Ovary (tissue), 9 donors: ENCODE results near the gene TMEM182. TPM values are rescaled to one million over a fixed set of nuclear protein-coding genes. Genes with fewer than 3 reads are reported as not detected.

Source experiments
- DNase-seq, 5 donors: peaks; one replicate each; pipeline ENCODE4 v3.0.0-alpha.2; 2019 to 2020
- H3K27ac ChIP-seq, 2 donors: fragments of 200-600 bp; one replicate each; pipeline versions ENCODE4 v1.5.1 to v1.8.0; 2019 to 2022
- H3K27me3 ChIP-seq: fragments of 200-600 bp; one replicate; pipeline ENCODE4 v1.8.0; 2022
- H3K36me3 ChIP-seq: fragments of 200-600 bp; sonication (generic); one replicate; pipeline ENCODE4 v1.5.1; 2019
- H3K4me1 ChIP-seq: one replicate; pipeline ENCODE4 v1.8.1; 2013; ENCODE audit warnings: mild to moderate bottlenecking, moderate library complexity; ENCODE audit not compliant: insufficient read depth
- H3K4me3 ChIP-seq: fragments of 200-600 bp; sonication (generic); one replicate; pipeline ENCODE4 v1.5.1; 2017
- H3K9me3 ChIP-seq, 2 donors: fragments of 200-600 bp in 1 of 2; sonication (generic) in 1 of 2; one replicate each; pipeline versions ENCODE4 v1.5.1 to v1.8.1; 2013 to 2019; ENCODE audit warnings: mild to moderate bottlenecking in 1 of 2, moderate library complexity in 1 of 2
- EP300 ChIP-seq: sonication (generic); formaldehyde crosslinking; IDR thresholded peaks from one replicate; pipeline ENCODE4 v1.6.1; 2017; ENCODE audit warnings: antibody characterized with exemption
- POLR2A ChIP-seq: fragments of 450-650 bp; IDR thresholded peaks from one replicate; pipeline ENCODE4 v1.6.1; 2017; ENCODE audit warnings: antibody characterized with exemption, mild to moderate bottlenecking, moderate library complexity
- WGBS, 3 donors: extraction: QIAGEN DNeasy Blood & Tissue Kit in 1 of 3; methylation state at CpG; one replicate each; pipeline versions ENCODE4 v1.1.5 to v1.1.7; 2013 to 2017; 5-methylcytosine and 5-hydroxymethylcytosine counted together
- intact Hi-C, 4 donors: fragments of 100-400 bp; cut with DNase I; formaldehyde crosslinking; loops; one replicate each; pipeline versions ENCODE4 v1.11.0 to v1.15.1; 2022 to 2023
- polyA plus RNA-seq, 2 donors: library from polyadenylated mRNA; stranded (reverse); fragments of 200-250 nt in 1 of 2; fragments of 350-450 nt in 1 of 2; fragmentation: Illumina TruSeq in 1 of 2; extraction: RNeasy Lipid Tissue Mini Kit (QIAGEN cat#74804) in 1 of 2; gene quantifications; one replicate each; pipeline ENCODE4 v1.2.3, GENCODE V29; 2013 to 2014
- total RNA-seq, 7 donors: library from RNA; depleted of rRNA in 2 of 7; stranded (reverse); fragments of >200 nt in 2 of 7; fragmentation: NEBNext Ultra II Directional in 3 of 7; extraction: Animal tissue kit (Norgen Biotek cat#: 25700) in 3 of 7; gene quantifications; one replicate each; pipeline versions ENCODE4 v1.1.0 to v1.2.4, GENCODE V29; 2016 to 2023
- TF ChIP-seq, protein P1 (sequence below), 3 donors: fragments of 450-650 bp in 2 of 3; fragments of 200-600 bp in 1 of 3; IDR thresholded peaks; one replicate each; pipeline versions ENCODE4 v1.5.1 to v1.8.0; 2016 to 2022; ENCODE audit warnings: antibody characterized with exemption in 3 of 3, mild to moderate bottlenecking in 1 of 3
- donor health status: DM: no; HTN: no; CAD: no; lungs with moderate emphysema.
- donor health status: DM: no; HTN: no; CAD: no.
- donor health status: Bipolar disorder and iron deficiency.
- donor health status: DM: yes; HTN: yes; CAD: no.
- donor health status: DM: no; HTN: no; CAD: no.
- donor health status: DM: yes; HTN: yes; CAD: no.

Gene TMEM182
- total and polyA plus RNA-seq, 9 donors, result 0.91 to 4.0 (median 2.3) TPM

DNA sequence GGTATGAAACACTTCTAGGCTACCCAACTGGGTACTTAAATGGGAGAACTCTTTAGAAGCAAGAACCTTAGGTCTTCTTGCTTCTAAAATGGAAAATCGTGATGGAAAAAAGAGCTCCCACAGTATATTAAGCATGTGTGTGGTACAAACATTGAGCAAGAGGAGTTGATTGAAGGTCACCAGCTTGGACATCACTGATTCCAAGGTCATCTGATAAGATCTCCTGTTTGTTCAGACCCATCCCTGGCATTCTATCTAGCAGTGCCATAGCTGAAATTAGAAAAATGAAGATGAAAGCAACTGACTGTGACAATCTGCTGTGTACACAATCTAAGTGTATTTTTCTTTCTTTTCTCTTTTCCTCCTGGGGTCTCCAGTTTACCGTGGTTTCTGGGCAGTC lies 35.7 kb downstream of the TMEM182 start:
- Histone ChIP-seq H3K4me3 (no peak overlapping the region), H3K27ac (no peak overlapping the region), H3K4me1 (no peaks in the 10 kb centered on the region), H3K27me3 (no peaks in the 10 kb centered on the region), H3K9me3 (peaks cover 0 to 3% of the 10 kb centered on the region in 2 donors), H3K36me3 (no peaks in the 10 kb centered on the region)
- DNase-seq, result no peak
- no peak for TF ChIP-seq POLR2A
- no peak for TF ChIP-seq EP300
- TF ChIP-seq, protein P1, sequence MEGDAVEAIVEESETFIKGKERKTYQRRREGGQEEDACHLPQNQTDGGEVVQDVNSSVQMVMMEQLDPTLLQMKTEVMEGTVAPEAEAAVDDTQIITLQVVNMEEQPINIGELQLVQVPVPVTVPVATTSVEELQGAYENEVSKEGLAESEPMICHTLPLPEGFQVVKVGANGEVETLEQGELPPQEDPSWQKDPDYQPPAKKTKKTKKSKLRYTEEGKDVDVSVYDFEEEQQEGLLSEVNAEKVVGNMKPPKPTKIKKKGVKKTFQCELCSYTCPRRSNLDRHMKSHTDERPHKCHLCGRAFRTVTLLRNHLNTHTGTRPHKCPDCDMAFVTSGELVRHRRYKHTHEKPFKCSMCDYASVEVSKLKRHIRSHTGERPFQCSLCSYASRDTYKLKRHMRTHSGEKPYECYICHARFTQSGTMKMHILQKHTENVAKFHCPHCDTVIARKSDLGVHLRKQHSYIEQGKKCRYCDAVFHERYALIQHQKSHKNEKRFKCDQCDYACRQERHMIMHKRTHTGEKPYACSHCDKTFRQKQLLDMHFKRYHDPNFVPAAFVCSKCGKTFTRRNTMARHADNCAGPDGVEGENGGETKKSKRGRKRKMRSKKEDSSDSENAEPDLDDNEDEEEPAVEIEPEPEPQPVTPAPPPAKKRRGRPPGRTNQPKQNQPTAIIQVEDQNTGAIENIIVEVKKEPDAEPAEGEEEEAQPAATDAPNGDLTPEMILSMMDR (IDR thresholded peaks at IDR 0.05), result no peak
- 93 to 94% (median 93%) methylated on average over 2 of the region's 2 CpGs for WGBS, 3 donors
- intact Hi-C loops, result no loop called here

DNA sequence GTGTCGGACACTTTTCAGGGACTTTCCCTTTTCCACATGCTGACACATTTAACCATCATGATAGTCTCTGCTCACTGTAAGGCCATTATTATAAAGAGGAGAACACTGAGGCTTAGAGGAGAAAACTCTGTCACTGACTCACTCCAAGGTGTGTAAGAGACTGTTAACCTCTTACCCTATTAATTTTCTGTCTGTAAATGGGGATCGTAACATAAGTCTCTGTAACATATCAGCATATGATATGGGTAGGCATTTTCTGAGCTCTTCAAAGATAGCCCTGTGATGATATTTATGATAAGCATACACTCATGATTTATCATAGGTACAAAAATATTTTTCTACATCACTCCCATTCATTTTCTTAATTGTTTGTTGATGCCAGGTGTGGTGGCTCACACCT lies 36.4 kb downstream of the TMEM182 start:
- WGBS, 3 donors, result 96 to 100% (median 98%) methylated on average over 2 of the region's 2 CpGs
- Histone ChIP-seq H3K27me3 (no peaks in the 10 kb centered on the region), H3K4me1 (no peaks in the 10 kb centered on the region), H3K4me3 (no peak overlapping the region), H3K36me3 (no peaks in the 10 kb centered on the region), H3K9me3 (peaks cover 0 to 3% of the 10 kb centered on the region in 2 donors), H3K27ac (no peak overlapping the region)
- TF ChIP-seq, protein P1 (IDR thresholded peaks at IDR 0.05), result no peak
- no peak for TF ChIP-seq POLR2A
- no peak for TF ChIP-seq EP300
- DNase-seq, result no peak
- intact Hi-C loops, result no loop called here

DNA sequence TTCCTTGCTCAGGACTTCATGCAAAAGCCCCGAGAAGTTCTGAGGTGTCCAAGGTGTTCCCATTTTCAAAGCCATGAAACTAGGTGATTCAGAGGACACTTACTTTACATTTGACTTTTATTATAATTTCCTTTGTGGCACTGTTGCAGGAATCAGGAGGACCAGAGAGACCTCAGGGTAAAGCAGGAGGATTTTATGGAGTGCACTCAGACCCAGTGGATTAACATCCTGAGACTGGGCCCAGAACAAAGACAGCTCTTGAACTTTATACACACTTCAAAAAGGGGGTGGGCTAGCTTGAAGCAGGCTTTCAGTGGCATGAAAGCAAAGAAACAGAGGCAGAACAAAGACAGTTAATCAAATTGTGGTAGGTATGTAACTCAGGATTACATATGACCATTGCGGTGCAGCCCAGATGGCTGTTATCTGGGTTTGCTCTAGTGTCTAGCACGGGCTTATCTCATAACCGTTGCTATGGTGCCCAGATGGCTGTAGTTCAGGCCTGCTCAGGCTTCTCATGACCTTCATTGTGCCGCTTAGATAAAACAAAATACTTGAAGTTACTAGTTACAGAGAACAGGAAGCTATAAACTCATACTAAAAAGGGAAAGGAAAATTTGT lies 39.4 kb downstream of the TMEM182 start:
- intact Hi-C loops, result no loop called here

DNA sequence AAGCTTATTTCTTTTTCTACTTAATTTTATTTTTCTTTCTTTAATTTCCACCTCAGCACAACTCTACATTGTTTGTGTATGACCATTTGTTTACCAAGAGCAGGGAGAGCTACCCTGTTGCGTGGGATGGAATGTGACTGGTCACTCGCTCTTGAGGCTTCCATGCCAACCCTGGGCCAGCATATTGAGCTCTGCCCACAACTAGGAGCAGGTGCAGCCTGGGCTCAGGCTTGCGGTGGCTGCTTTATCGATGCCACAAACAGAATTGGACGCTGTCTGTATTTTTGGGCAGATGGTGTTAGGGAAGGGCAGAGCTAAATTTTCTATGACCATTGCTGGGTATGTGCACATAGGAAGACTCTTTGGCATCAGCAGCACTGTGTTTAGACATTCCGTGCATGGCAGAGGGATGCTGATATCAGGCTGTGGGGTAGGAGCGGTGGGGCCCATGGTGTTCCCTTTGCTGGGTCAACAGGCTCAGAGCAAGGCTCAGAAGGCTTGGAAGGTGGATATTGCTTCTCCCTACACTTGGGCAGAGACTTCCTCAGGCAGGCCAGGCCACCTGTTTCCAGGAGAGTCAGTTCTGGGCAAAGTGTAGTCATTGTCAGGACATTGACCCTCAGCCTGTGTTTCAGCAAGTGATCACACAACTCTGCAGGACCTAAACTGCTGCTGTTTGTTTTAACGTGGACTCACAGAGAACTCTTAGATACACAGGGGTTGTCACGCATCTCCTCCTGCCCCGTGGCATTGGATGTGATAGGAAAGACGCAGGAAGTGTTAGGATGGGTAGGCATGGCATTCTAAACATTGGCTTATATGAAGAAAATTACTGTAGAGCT lies 40.2 kb downstream of the TMEM182 start:
- peaks cover 0 to 3% of the 10 kb centered on the region in 2 donors for H3K9me3 ChIP-seq
- no peaks in the 10 kb centered on the region for H3K4me1 ChIP-seq
- intact Hi-C loops, result no loop called here
- no peak overlapping the region for H3K27ac ChIP-seq
- H3K36me3 ChIP-seq, result no peaks in the 10 kb centered on the region
- H3K27me3 ChIP-seq, result no peaks in the 10 kb centered on the region
- no peak for DNase-seq
- H3K4me3 ChIP-seq, result no peak overlapping the region
- TF ChIP-seq, protein P1 (IDR thresholded peaks at IDR 0.05), result no peak
- TF ChIP-seq EP300 (no peak), POLR2A (no peak)
- WGBS, 3 donors, result 98 to 99% (median 98%) methylated on average over 11 of the region's 11 CpGs

More for the DNA sequence above, 39.4 kb downstream of the TMEM182 start:
- Histone ChIP-seq H3K9me3 (peaks cover 0 to 3% of the 10 kb centered on the region in 2 donors), H3K27me3 (no peaks in the 10 kb centered on the region), H3K36me3 (no peaks in the 10 kb centered on the region), H3K27ac (no peak overlapping the region), H3K4me1 (no peaks in the 10 kb centered on the region), H3K4me3 (no peak overlapping the region)
- DNase-seq, result no peak
- WGBS, 3 donors, result 33 to 60% (median 38%) methylated on average over 5 of the region's 5 CpGs
- TF ChIP-seq EP300, result no peak
- no peak for TF ChIP-seq POLR2A
- TF ChIP-seq, protein P1 (IDR thresholded peaks at IDR 0.05), result no peak
